Endothelial cell of umbilical vein (primary cell): ENCODE measurements around the gene RELL1. TPM values are rescaled to one million over a fixed set of nuclear protein-coding genes. Genes with fewer than 3 reads are reported as not detected.

Source experiments
- BruUV-seq: library from RNA; stranded (reverse); fragments of 400-500 nt; replicated peaks from 2 replicates; lab custom pipeline; 2021; lab: Mats Ljungman, UMichigan
- CTCF ChIA-PET: fragments of 300-600, 350-600 bp; sonication (Branson Sonifier 250); formaldehyde crosslinking; loops from one replicate; lab custom pipeline; 2021; ENCODE audit warnings: antibody characterized with exemption, inconsistent platforms; lab: Charles Lee
- POLR2A ChIA-PET: fragments of 300-600, 350-600 bp; sonication (Branson Sonifier 250); formaldehyde crosslinking; loops from one replicate; lab custom pipeline; 2021; ENCODE audit warnings: antibody characterized with exemption, inconsistent platforms; lab: Charles Lee
- DNase-seq: peaks from one replicate; pipeline ENCODE4 v3.0.0-alpha.2; 2011; ENCODE audit warnings: low read depth, low spot score
- FAIRE-seq: peaks from 2 replicates; lab custom pipeline; 2011; peaks lifted over from hg19 to GRCh38; lab: Jason Lieb, UNC
- H2AFZ ChIP-seq: 2 replicates; pipeline ENCODE4 v1.6.0; 2012; ENCODE audit warnings: low read depth, low read length, control low read depth, inconsistent platforms
- H3K27ac ChIP-seq: 2 replicates; pipeline ENCODE4 v1.5.1; 2011; ENCODE audit warnings: low read depth, mild to moderate bottlenecking, control low read depth, low read length, moderate library complexity; ENCODE audit not compliant: insufficient read depth
- H3K27me3 ChIP-seq, 2 experiments: 2 replicates each; pipeline versions ENCODE4 v1.6.0 to v1.6.1; 2011; ENCODE audit warnings: low read length in 2 of 2, mixed read lengths in 1 of 2; ENCODE audit not compliant: control insufficient read depth in 2 of 2, insufficient read depth in 2 of 2
- H3K36me3 ChIP-seq, 2 experiments: 2 replicates in 1 of 2; 3 replicates in 1 of 2; pipeline ENCODE4 v1.5.1; 2011; ENCODE audit warnings: low read length in 2 of 2, mild to moderate bottlenecking in 1 of 2, moderate library complexity in 1 of 2; ENCODE audit not compliant: control insufficient read depth in 2 of 2, insufficient read depth in 2 of 2; ENCODE audit errors: extremely low read depth in 1 of 2
- H3K4me1 ChIP-seq: 3 replicates; pipeline ENCODE4 v1.5.1; 2011; ENCODE audit warnings: mild to moderate bottlenecking, low read length; ENCODE audit not compliant: control insufficient read depth, insufficient read depth; ENCODE audit errors: extremely low read depth
- H3K4me2 ChIP-seq: 2 replicates; pipeline ENCODE4 v1.6.1; 2011; ENCODE audit warnings: low read length, control low read depth, mixed read lengths; ENCODE audit not compliant: insufficient read depth
- H3K4me3 ChIP-seq, 3 experiments: fragments of 200-600 bp in 1 of 3; sonication (generic), shearing (Covaris generic) in 1 of 3; replicated peaks in 1 of 3; 2 replicates each; pipeline ENCODE4 v1.5.1; 2011 to 2016; ENCODE audit warnings: control low read depth in 3 of 3, low read length in 3 of 3, mild to moderate bottlenecking in 2 of 3, inconsistent platforms in 1 of 3, low read depth in 1 of 3, moderate library complexity in 1 of 3; ENCODE audit not compliant: insufficient read depth in 1 of 3
- H3K79me2 ChIP-seq: 2 replicates; pipeline ENCODE4 v1.6.0; 2012; ENCODE audit warnings: low read length, inconsistent platforms; ENCODE audit not compliant: control insufficient read depth, insufficient read depth
- H3K9ac ChIP-seq: replicated peaks from 2 replicates; pipeline ENCODE3; 2011; ENCODE audit warnings: low read length, control low read depth; ENCODE audit not compliant: insufficient read depth; ENCODE audit errors: extremely low read depth
- H3K9me1 ChIP-seq: replicated peaks from 3 replicates; pipeline ENCODE4 v1.6.0; 2011; ENCODE audit warnings: mild to moderate bottlenecking, low read length; ENCODE audit not compliant: control insufficient read depth, insufficient read depth; ENCODE audit errors: extremely low read depth
- H3K9me3 ChIP-seq: replicated peaks from 2 replicates; pipeline ENCODE4 v1.5.1; 2012; ENCODE audit warnings: low read length, inconsistent platforms; ENCODE audit not compliant: control insufficient read depth, insufficient read depth
- H4K20me1 ChIP-seq: replicated peaks from 2 replicates; pipeline ENCODE3; 2011; ENCODE audit warnings: mild to moderate bottlenecking, low read length; ENCODE audit not compliant: control insufficient read depth, insufficient read depth; ENCODE audit errors: extremely low read depth
- CTCF ChIP-seq, 2 donors: IDR thresholded peaks; 1 replicate in 1 of 2; 2 replicates in 1 of 2; pipeline ENCODE4 v1.5.1; 2011; ENCODE audit warnings: low read length in 2 of 2, mild to moderate bottlenecking in 2 of 2, moderate library complexity in 2 of 2, control low read depth in 1 of 2, inconsistent platforms in 1 of 2, low read depth in 1 of 2; ENCODE audit not compliant: insufficient read depth in 1 of 2; ENCODE audit errors: extremely low read depth in 1 of 2
- EZH2 ChIP-seq: IDR thresholded peaks from 2 replicates; pipeline ENCODE4 v1.6.1; 2012; ENCODE audit warnings: borderline replicate concordance, low read depth, mild to moderate bottlenecking, moderate library complexity, low read length, inconsistent platforms; ENCODE audit not compliant: severe bottlenecking
- FOS ChIP-seq: IDR thresholded peaks from 2 replicates; pipeline ENCODE4 v1.6.1; 2011; ENCODE audit warnings: mild to moderate bottlenecking, low read length, moderate library complexity, borderline replicate concordance; ENCODE audit not compliant: insufficient read depth
- GATA2 ChIP-seq: IDR thresholded peaks from 2 replicates; pipeline ENCODE4 v1.7.0; 2011; ENCODE audit warnings: low read depth, mild to moderate bottlenecking, moderate library complexity, mixed read lengths, low read length; ENCODE audit not compliant: insufficient read length, insufficient read depth
- JUN ChIP-seq: IDR thresholded peaks from 2 replicates; pipeline ENCODE4 v1.6.1; 2011; ENCODE audit warnings: borderline replicate concordance, low read depth; ENCODE audit not compliant: insufficient read length, insufficient read depth
- MAX ChIP-seq: IDR thresholded peaks from 2 replicates; pipeline ENCODE4 v1.6.1; 2011; ENCODE audit not compliant: insufficient read depth, insufficient read length
- MYC ChIP-seq: IDR thresholded peaks from one replicate; pipeline ENCODE4 v1.6.1; 2011; ENCODE audit warnings: mild to moderate bottlenecking, low read depth, low read length
- POLR2A ChIP-seq: IDR thresholded peaks from 2 replicates; pipeline ENCODE4 v1.6.1; 2012; ENCODE audit warnings: low read depth, mild to moderate bottlenecking, control low read depth, low read length
- POLR2AphosphoS5 ChIP-seq: IDR thresholded peaks from 2 replicates; pipeline ENCODE4 v1.6.1; 2012; ENCODE audit warnings: low read depth, mild to moderate bottlenecking, control low read depth, low read length, moderate library complexity; ENCODE audit not compliant: insufficient read depth
- dilution Hi-C: fragments of 300-500 bp; cut with MboI; formaldehyde crosslinking; loops from one replicate; pipeline ENCODE4 v1.15.0; 2019; ENCODE audit warnings: low sequenced_read_pairs; ENCODE audit not compliant: extremely low pct_ligation_motif_present
- intact Hi-C: fragments of 100-400 bp; cut with micrococcal nuclease; formaldehyde crosslinking; loops from one replicate; pipeline ENCODE4 v1.10.0; 2022
- polyA plus RNA-seq, 4 experiments: library from polyadenylated mRNA; depleted of rRNA in 3 of 4; stranded (reverse) in 3 of 4; unstranded in 1 of 4; fragments of >200 nt; gene quantifications; 2 replicates each; pipeline versions ENCODE4 v1.2.1 to v1.2.3, GENCODE V29; 2011 to 2012; ENCODE audit warnings: missing spikeins in 1 of 4
- total RNA-seq: library from RNA; stranded (reverse); gene quantifications from 2 replicates; pipeline ENCODE4 v1.2.3, GENCODE V29; 2021

The RELL1 gene
- total and polyA plus RNA-seq, 2 donors (not counting 3 experiments of a cell fraction or from before 2014, with no cell fraction given): 20.8 to 91.7 TPM

- dilution Hi-C loops: no loop called here
- H3K4me2 ChIP-seq: no peak overlapping the region
- TF ChIP-seq MAX (no peak), CTCF (IDR thresholded peaks at IDR 0.05; ENCODE audit: extremely low read depth in 1 of 2, insufficient read depth in 1 of 2, low read depth in 1 of 2, low read length in 2 of 2) (no peak), MYC (no peak), POLR2A (no peak), POLR2AphosphoS5 (no peak), GATA2 (no peak), EZH2 (no peak), FOS (no peak), JUN (no peak)
- H3K36me3 ChIP-seq: peaks cover 0 to 2% of the 10 kb centered on the region in 2 experiments
- no peaks in the 10 kb centered on the region for H4K20me1 ChIP-seq
- intact Hi-C loops: no loop called here
- DNase-seq (no peak), FAIRE-seq (no peak)
- H3K79me2 ChIP-seq: peaks cover 7% of the 10 kb centered on the region
- H3K27ac ChIP-seq: no peak overlapping the region
- no peak overlapping the region for H2AFZ ChIP-seq
- no peak overlapping the region for H3K4me3 ChIP-seq
- peaks cover 8% of the 10 kb centered on the region for H3K4me1 ChIP-seq
- POLR2A ChIA-PET: no interaction called here
- no TSS peak for BruUV-seq
- no peak overlapping the region for H3K9ac ChIP-seq
- H3K9me1 ChIP-seq: no peaks in the 10 kb centered on the region
- H3K9me3 ChIP-seq: no peaks in the 10 kb centered on the region
- CTCF ChIA-PET: interaction anchor here (1.2 kb wide), 2 partner anchors 22 to 179 kb away, joined by 3 to 5 read pairs; no protein-coding TSS in a partner anchor
- no peaks in the 10 kb centered on the region for H3K27me3 ChIP-seq
Observed at GRCh38 chr4:37623125-37623524, 63.1 kb downstream of the RELL1 start.
